Measurements from ENCODE around the gene TMEM163.
"Not testable (repeated sequence)": the region's sequence is repeated elsewhere in the genome, so short reads cannot be mapped to it uniquely, and the experiment has no call there.

Gene TMEM163

DNA sequence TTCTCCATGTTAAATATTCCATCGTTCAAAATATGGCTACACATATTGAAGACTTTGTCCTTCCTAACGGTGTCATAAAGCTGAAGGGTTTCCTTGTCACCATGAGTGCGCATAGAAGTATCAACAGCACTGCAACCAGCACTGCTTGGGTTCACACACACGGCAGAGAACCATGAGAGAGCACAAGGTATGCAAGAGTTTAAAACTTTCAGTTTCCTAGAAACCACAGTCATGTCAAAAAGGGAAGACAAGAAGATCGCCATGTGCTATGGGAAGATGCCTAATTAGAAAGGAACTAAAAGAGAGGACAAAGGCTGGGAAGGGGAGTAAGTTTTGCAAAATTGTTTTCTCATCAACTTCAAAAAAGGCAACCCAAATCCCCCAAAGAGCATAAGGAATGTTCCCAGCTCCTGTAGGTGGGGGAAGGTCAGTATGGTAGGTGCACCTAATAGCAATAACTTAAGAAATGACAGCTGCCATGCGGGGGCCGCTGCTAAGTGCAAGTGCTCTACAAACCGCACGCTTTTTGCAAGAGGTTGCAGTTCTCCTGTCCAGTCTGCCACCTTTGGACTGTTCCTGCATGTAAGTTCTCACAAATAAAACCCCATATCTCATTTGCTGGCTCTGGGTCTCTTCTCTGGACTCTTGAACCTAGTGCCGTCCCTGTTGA lies 136.8 kb downstream of the TMEM163 start:
- DNase-seq (ENCODE audit: low read depth in 2 of 2), result no peak

DNA sequence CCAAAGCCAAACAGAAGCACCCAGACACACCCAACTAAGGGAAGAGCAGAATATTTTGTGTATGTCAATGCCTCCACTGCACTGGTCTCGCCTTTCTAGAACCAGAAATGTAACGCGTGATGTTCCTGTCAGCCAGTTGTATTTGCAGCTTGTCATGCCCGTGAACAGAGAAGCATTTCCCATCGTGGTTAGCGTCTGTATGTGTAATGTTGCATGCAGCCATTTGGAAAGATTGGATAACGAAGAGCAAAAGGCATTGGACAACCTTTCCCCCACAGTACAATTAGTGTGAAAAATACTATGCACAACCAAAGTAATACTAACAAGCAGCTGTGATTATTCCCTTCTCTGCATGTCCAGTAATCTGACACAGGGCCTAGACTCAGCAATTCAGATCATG lies 140.5 kb downstream of the TMEM163 start:
- DNase-seq (ENCODE audit: low read depth in 2 of 2), result no peak

DNA sequence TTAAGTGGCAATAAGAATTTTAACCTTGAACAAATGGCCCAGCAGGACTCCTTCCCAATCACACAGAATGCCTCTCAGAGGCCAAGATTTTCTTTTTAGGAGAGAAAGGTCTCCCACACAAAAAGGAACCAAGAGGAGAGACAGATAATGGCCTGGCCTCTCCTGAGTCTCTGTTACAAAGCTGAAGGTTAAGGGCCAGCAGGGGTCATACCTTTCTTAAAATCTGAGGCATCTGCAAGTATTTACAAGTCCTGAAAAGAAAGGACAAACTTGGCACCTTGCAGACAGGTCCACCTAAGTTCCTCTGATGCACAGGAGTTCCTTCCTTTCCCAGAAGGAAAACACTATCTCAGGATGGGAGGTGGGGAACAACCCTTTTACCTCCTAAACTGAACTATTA lies 142.3 kb downstream of the TMEM163 start:
- DNase-seq (ENCODE audit: low read depth in 2 of 2), result no peak

DNA sequence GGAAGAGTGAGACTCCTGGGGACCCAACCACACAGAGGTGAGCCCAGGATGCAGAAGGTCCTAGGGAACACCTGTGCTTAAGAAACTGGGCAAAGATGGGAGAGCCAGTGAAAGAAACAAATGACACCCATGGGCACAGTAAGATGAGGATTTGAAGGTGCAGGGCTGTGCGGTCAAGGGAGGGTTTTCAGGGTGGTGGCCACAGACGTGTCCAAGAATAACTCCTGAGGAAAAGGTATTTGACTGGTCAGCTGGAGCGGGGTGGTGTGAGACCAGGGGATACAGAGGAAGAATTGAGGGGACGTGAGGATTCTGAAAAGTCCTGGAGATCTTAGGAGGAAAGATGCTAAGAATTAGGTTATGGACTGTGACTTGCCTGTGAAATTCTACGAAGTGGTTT lies 142.9 kb downstream of the TMEM163 start:
- no peak for DNase-seq (ENCODE audit: low read depth in 2 of 2)

DNA sequence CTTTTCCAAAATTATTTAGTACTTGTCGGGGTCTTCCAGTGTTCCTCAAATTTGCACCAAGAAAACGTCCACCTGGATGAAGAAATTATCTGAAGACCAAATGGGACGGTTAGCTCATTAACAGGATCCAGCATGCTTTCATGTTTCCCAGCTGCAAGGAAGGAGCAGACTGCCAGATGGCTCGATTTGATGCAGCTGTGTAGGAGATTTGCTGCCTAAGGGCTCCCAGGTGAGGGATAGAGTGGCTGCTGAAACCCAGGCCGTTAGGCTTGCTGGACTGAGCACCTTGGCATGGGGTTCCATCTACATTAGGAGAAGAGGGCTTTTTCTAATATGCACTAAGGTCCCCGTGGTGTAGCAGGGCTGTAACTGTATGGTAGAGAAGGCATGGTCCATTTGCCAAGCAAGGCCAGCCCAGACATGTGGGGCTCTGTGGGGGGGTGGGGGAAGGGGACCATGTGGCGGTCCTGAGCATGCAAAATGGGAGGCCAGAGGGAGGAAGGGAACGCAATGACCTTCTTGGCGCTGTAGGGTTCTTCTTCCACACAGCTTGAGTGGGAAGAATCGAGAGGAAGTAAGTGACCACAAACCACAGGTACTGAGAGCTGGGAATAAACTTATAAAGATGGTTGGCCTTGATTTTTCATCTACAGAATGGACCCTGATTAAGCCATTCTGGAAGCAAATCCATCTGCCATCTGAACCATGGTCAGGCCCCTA lies 144.0 kb downstream of the TMEM163 start:
- DNase-seq (ENCODE audit: low read depth in 2 of 2), result no peak

DNA sequence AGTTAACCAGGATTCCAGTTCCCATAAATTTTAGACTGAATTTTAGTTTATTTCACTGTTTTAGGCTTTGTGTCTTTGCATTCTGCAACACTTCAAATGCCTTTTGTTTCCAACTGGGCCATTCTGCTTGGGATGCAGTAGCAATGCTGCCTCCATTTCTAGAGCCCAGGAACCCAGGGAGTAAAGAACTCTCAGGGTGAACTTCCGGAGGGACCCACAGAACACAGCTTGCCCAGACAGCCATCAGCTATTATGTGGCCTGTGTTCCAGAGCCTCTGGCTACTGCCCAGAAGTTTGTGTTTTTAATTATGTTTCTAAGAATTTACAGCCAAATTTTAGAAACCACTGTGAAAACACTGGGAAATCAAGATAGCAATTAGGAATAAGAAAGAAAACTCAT lies 145.1 kb downstream of the TMEM163 start:
- no peak for DNase-seq (ENCODE audit: low read depth in 2 of 2)

DNA sequence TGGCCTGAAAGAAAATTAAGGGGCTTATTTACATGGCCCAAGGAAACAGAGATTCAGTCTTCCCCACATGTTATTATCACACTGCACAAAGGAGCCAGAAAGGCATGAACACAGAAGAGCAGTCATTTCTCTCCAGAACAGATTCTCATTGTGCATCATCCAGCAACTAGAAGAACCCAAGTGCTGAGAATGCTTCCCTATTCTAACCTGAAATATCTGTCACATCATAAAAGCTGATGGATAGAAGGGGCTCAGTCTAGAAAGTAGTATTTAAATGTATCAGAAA lies 145.8 kb downstream of the TMEM163 start:
- no peak for DNase-seq (ENCODE audit: low read depth in 2 of 2)

DNA sequence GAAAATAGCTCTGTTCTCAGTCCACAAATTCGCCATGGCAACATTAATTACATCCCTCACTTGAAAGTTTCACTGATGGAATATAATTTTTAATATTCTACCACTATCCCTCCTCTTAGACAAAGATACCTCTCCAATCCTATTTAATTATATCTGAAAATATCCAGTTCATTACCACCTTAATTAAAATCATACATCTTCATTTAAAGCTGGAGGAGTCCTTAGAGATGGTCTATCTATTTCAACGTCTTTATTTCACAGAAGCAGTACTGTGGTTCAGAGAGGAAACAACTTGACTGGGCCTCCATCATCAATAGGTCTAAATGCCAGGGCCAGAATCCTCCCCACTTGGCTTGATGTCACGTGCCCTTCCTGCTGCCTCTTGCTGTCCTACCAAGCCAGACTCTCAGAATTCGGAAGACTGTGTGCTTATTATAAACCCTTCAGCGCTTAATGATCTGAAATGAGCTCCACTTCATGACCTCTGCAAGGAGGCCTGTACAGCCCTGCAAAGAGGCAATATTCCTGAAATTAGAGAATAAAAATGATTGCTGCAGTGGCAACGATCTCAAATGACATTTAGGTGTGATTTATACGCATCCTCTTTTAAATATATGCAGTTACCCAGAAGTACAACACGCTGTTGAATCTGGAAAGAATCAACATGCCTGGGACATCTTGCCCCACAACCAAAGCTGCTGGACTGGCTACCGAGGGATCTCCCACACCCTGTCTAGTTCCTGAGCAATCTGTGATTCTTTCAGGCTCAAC lies 146.3 kb downstream of the TMEM163 start:
- DNase-seq (ENCODE audit: low read depth in 2 of 2), result no peak

DNA sequence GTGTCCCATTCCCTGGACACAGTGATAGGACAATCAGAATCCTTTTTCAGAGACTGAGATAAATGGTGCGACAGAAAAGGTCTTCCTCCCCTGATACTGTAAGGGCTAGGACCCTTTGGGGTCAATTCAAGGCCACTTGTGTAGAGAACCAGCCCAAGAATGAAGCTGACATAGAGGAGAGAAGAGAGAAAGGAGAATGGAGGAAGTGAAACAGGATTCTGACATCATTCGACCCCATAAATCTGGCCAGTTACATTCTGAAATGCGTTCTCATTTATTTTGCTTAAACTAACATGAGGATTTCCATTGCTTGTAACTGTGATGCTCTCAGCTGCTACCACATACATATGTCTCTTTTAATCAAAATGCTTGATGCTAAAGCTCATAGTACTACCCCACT lies 148.1 kb downstream of the TMEM163 start:
- DNase-seq (ENCODE audit: low read depth in 2 of 2), result no peak

DNA sequence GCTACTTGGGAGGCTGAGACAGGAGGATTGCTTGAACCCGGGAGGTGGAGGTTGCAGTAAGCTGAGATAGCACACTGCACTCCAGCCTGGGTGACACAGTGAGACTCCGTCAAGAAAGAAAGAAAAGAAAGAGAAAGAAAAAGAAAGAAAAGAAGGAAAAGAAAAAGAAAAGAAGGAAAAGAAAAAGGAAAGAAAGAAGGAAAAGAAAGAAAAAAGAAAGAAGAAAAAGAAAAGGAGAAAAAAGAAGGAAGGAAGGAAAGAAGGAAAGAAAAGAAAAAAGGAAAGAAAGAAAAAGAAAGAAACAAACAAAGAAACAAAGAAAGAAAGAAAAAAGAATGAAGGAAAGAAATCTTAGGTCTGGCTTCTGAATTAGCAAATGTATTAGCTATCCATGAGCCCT lies 150.4 kb downstream of the TMEM163 start:
- no peak for DNase-seq (ENCODE audit: low read depth in 2 of 2)

DNA sequence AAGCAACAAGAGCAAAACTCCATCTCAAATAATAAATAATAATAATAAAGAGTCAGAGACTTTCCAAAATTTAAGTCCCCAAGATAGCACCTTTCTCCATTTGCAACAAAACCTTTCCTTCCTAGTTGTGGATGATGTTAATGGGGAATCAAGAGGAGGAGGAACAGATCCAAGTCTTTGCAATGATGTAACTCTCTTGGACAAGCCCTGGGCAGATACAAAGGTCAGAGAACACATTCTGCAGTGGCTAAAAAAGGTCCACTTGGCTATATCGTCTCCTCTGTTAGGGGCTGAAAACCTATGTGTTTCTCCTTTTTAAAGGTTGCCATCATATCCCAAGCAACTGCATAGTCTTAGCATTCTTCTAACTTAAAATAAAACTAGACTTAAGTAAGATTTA lies 151.1 kb downstream of the TMEM163 start:
- DNase-seq (ENCODE audit: low read depth in 2 of 2), result no peak

DNA sequence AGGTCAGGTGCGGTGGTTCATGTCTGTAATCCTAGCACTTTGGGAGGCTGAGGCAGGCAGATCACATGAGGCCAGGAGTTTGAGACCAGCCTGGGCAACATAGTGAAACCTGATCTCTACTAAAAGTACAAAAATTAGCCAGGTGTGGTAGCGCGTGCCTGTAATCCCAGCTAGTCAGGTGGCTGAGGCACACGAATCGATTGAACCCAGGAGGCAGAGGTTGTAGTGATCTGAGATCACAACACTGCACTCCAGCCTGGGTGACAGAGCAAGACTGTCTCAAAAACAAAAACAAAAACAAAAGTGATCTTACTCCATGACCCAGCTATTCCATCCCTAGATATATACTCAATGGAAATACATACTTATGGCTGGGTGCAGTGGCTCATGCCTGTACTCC lies 153.8 kb downstream of the TMEM163 start:
- not testable (repeated sequence) for DNase-seq (ENCODE audit: low read depth in 2 of 2)

DNA sequence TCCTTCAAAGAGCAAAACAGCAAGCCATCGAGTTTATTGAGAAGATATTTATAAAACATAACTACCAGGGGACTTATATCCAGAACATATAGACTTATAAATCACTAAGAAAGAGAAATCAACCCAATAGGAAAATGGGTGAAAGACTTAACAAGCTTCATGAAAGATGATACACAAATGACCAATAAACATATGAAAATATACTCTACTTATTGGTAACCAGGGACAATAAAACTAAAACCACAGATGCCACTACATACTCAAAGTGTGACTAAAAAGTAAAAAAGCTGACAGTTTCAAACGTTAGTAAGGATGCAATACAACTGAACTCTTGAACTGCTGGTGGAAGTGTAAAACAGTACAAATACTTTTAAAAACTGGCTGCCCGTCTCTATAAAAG lies 154.3 kb downstream of the TMEM163 start:
- DNase-seq (ENCODE audit: low read depth in 2 of 2), result no peak

DNA sequence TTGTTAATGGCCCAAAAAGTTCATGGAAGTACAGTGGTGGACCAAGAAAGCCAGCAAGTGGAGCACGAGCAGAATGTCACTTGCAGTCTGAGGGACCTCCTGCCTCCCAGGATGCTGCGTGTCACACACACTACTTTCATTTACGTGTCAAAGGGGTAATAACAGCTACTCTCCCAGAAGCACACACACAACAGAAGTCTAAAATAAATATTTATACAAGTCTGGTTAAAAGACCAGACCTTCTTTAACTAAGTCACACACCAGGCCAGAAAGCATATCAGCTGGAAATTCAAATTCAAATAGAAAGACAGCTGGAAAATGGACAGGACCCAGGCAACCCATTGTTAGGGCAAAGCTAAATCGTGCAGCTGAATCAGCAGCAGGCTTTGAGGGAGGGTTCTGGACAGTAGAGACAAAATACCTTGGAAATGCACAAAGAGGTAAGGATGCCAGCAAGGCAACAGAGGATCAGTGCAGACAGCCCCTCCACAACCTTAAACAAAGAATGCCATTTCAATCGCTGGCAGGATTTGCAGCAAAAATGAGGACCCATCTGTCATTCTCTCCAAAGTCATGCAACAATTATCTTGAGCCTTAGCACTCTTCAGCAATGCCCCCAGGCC lies 160.5 kb downstream of the TMEM163 start:
- no peak for DNase-seq (ENCODE audit: low read depth in 2 of 2)

DNA sequence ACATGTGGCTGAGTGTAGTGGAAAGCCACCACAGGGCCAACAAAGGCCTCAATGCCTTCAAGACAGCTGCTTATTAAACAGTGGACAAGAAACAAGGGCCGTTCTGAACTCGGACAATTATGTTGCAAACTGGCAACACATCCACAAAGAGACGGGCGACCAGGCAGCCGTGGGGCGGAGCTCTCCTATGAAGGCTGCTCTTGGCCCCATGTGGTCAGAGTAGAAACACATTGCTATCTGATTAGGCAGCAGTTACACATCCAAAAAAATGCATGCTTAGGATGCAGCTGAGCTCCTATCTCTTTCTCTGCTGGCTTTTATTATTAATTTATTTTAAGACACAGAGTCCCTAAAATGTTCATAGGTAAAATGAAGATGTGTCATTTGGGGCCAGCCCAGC lies 163.4 kb downstream of the TMEM163 start:
- DNase-seq (ENCODE audit: low read depth in 2 of 2), result no peak

DNA sequence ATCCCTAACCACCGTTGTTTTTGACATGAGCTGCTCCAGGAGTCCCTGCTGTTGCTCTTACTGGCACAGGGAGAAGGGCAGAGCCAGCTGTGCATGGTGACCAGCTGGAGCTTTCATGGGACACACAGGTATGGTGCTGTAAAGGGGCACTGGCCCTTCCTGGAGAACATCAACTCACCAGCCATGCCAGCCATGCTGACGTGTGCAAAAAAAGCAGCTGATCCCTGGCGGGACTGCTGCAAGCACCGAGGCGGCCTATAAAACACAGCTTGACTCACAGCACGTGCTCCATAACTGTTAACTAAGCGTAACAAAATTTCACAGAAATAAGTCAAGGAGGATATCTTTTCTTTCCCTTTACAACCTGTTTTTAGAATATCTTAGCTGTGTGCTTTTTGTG lies 165.1 kb downstream of the TMEM163 start:
- no peak for DNase-seq (ENCODE audit: low read depth in 2 of 2)

DNA sequence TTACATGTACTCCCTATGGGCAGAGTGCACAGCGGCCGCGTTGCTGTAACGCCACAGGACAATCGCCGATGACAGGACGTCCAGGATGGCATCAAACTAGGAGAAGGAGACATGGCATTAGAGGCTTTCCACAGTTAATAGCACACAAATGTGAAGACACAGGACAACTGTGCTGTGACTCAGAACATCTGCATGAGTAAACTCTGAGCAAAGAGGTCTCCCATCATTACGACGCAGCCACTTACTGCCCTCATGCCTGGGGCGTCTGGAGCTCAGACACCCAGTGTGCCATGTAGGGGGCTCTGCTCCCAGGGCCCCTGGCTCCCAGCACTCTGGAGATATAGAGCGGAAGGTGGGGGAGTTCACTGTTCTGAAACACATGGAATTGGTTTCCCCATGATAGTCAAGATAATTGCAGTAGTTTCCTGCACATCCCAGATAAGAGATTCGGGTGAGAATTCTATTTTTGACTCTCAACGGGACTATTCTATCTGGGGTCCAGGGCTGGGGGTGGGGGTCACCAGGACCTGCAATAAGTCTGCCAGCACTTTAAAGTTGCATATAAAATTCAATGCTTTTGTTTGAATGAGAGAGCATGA lies 168.1 kb downstream of the TMEM163 start:
- DNase-seq (ENCODE audit: low read depth in 2 of 2), result no peak

DNA sequence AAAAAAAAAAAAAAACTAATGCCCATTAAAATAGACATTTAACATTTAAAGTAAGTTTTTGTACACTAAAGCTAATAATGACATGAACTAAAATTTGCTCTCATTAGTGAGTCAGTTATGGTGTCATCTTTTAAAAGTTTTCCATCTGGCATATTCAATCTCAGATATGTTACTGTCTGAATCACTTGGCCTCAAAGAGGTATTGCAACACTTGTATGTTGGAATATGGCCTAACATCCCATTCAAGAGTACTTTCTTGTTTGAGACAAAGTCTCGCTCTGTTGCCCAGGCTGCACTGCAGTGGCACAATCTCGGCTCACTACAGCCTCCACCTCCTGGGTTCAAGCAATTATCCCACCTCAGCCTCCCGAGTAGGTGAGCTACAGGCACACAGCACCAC lies 169.7 kb downstream of the TMEM163 start:
- DNase-seq (ENCODE audit: low read depth in 2 of 2), result no peak

DNA sequence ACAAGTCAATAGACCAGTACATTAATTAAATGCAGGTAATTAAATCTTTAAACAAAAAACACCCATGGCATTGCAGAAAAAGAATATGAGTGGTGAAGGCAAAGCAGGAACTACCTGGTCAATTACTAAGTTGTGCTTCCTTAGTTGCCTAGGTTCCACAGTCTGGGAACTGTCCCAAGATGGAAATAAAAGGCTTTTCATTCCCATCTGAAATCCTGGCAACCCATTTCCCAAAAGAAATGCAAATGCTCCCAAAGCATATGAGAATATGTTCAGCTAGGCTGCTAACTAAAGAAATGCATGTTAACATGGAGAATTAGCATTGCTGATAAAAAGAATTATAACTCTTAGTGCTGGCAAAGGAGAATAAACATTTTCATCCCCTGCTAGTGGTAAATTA lies 177.8 kb downstream of the TMEM163 start:
- no peak for DNase-seq (ENCODE audit: low read depth in 2 of 2)

DNA sequence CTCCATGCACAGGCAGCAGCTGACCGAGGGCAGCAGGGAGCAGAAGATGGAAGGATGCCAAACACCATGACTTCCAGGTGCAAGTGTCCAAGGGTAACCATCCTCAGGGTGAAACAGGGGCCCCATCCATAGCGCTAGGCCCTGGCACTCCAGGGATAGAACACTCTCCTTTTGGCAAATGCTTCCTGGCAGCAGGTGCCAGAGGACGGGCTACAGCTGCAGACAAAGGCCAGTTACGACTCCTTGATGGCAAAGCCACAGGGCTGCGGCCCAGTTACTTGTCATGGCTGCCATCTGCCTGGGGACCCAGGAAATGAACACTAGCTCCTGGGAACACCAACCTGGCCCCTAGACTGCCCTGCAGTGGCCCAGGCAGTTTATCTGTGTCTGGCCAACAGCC lies 178.8 kb downstream of the TMEM163 start:
- DNase-seq (ENCODE audit: low read depth in 2 of 2), result no peak

DNA sequence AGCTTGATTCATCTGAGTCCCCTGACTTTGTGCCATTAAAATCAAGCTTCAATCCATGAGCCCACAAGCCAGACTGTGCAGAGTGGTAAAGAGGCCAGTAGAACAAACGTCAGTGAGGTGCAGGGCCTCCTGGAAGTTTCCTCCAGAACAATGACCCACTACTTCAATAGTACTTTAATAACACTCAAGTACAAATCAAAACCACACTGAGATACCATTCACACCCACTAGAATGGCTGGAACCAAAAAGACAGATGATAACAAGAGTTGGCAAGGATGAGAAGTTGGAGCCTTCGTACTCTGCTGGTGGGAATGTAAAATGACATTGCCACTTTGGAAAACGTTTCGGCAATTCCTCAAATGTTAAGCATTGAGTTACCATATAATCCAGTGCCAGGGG lies 181.1 kb downstream of the TMEM163 start:
- DNase-seq (ENCODE audit: low read depth in 2 of 2), result no peak

DNA sequence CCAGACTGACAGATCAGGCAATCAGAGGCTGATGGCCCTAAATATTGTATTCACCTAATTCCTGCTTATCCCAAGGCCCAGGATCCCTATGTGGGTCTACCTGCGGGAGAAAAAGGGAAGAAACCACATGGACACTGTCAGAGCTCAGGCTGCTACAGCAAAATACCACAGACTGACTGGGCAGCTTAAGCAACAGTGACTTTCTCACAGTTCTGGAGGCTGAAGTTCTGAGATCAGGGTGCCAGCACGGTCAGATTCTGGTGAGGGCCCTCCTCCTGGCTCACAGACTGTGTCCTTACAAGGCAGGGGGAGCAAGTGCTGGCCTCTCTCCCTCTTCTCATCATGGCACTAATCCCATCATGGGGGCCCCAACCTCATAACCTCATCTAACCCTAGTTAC lies 181.7 kb downstream of the TMEM163 start:
- DNase-seq (ENCODE audit: low read depth in 2 of 2), result no peak

All from stimulated activated CD8-positive, alpha-beta memory T cell treated with anti-CD3 and anti-CD28 coated beads, Interleukin-7, amount 100 ng/mL, for 4 hours (primary cell).